Mononuclear cell (primary cell): ENCODE results near the gene CC2D1A. TPM values are rescaled to one million over a fixed set of nuclear protein-coding genes. Genes with fewer than 3 reads are reported as not detected.

Experiments
- H3K27me3 ChIP-seq: 2 replicates; pipeline ENCODE4 v1.6.0; 2011; ENCODE audit warnings: low read length, control low read depth; ENCODE audit not compliant: insufficient read depth
- H3K4me1 ChIP-seq: 2 replicates; pipeline ENCODE4 v1.5.1; 2011; ENCODE audit warnings: mild to moderate bottlenecking, low read length, control low read depth; ENCODE audit not compliant: insufficient read depth
- H3K4me3 ChIP-seq: 2 replicates; pipeline ENCODE4 v1.5.1; 2011; ENCODE audit warnings: mild to moderate bottlenecking, low read length, moderate library complexity
- H3K9me3 ChIP-seq: 2 replicates; pipeline ENCODE4 v1.5.1; 2011; ENCODE audit warnings: low read depth, mild to moderate bottlenecking, control low read depth, low read length
- total RNA-seq: library from RNA; depleted of rRNA; stranded (reverse); fragments of >200 nt; gene quantifications from one replicate; pipeline ENCODE4 v1.2.3, GENCODE V29; 2012

The CC2D1A gene
- total RNA-seq, 1 donor: 8.2 TPM

DNA sequence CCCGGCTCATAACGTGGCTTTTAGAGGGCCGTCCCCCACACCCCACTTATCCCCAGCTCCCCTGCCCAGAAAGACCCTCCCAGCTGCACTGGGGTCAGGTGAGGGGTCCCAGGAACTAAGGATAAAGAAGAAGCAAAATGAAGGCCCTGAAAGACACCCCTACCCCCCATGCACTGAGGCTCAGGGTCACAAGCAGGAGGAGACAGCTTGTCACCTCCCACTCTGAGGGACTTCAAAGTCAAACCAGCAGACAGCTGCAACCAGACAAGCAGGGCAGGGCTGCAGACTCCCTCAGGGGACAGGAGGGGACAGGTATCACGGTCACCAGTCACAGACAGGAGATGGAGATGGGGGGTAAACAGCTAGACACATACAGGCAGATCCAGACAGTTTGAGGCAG is 35.1 kb upstream of the CC2D1A start:
- Histone ChIP-seq H3K4me1 (peaks cover 13% of the 10 kb centered on the region), H3K9me3 (no peaks in the 10 kb centered on the region), H3K4me3 (no peak overlapping the region), H3K27me3 (peaks cover 14% of the 10 kb centered on the region)

DNA sequence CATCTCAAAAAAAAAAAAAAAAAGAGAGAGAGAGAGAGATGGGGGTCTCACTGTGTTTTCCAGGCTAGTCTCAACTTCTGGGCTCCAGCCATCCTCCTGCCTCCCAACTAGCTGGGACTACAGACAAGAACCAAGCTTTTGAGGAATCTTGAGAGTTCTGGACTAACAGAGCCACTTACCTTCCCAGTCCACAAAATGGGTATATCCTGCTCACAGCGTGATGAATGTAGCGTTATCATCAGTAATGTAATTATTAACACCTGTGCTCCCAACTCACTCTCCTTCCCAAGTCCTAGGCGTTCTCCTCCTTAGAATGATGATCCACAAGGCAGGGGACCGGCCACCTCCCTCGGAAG is 33.7 kb upstream of the CC2D1A start:
- peaks cover 3% of the 10 kb centered on the region for H3K27me3 ChIP-seq

DNA sequence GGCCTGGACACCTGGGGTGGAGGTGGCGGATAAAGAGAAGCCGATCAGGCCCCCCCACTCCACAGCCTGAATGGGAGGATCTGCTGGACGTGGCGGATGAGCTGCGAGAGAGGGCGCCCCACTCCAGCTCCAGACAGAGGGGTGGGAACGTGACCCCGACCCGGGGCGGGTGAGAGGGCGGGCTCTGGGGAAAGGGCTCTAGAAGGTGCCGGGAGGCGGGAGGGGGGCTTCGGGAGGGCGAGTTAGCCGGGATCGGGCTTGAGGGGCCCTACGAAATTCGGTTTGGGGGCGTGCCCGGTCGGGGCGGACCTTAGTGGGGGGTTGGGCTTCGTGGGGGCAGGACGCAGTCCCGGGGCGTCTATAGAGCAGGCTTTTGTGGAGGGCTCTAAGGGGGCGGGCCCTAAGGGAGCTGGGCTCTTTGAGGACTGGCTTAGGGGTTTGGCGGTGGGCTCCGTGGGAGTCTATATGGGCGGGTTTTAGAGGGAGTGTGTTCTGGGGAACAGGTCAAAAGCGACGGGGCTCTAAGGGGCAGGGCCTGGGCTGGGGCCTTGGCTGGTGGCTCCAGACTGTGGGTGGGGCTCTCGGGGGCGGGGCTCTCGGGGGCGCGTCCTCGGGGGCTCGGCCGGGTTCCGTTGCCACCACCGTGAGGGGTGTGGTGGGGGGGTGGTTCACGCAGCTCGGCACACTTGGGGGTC is 33.2 kb upstream of the CC2D1A start:
- H3K9me3 ChIP-seq: no peaks in the 10 kb centered on the region
- no peak overlapping the region for H3K4me3 ChIP-seq
- peaks cover 6% of the 10 kb centered on the region for H3K4me1 ChIP-seq
- peaks cover 2% of the 10 kb centered on the region for H3K27me3 ChIP-seq

More for the DNA sequence above, 33.7 kb upstream of the CC2D1A start:
- peaks cover 6% of the 10 kb centered on the region for H3K4me1 ChIP-seq
- no peaks in the 10 kb centered on the region for H3K9me3 ChIP-seq
- no peak overlapping the region for H3K4me3 ChIP-seq

- Histone ChIP-seq H3K4me1 (peaks cover 6% of the 10 kb centered on the region), H3K4me3 (no peak overlapping the region), H3K27me3 (peaks cover 2% of the 10 kb centered on the region), H3K9me3 (no peaks in the 10 kb centered on the region)
Observed at GRCh38 chr19:13873834-13874515, 32.0 kb upstream of the CC2D1A start.

DNA sequence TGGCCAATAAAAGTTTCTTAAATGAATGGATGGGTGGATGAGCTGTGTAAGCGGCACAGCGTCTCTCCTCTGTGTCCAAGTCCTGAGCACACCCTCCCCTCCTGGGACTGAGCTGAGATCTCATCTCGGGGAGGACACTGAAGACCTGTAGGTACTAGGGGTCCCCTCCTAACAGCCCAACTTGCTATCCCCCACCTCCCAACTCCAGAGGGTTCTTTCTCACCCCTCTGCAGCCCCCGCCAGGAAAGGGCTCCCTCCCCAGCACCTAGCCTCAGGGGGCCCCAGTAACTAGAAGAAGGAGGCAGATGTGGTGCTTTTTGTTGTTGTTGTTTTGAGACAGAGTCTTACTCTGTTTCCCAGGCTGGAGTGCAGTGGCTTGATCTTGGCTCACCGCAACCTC is 30.2 kb upstream of the CC2D1A start:
- Histone ChIP-seq H3K9me3 (no peaks in the 10 kb centered on the region), H3K4me1 (peaks cover 19% of the 10 kb centered on the region), H3K4me3 (no peak overlapping the region), H3K27me3 (peaks cover 2% of the 10 kb centered on the region)

DNA sequence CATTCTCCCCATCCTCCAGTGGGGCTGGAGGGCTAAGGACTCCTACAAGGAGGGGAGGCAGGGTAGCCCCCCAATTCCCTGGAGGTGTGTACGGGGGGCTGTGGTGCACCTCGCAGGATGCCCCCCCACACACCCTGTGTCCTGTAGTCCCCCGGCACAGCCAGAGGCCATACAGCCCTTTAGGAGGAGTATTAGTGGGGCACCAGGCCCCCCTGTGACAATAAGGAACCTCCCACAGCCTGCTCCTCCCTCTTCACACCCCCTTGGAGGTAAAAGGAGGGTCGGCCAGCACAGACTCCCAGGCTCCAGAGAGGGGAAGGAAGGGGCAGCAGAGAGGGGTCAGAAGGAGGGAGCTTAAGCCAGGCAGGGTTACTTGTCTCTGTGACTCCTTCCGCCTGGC is 29.2 kb upstream of the CC2D1A start, which contains the start of gene NANOS3:
NANOS3 (plus strand) TSS at position 301 of the 400 bp plus-strand sequence. CDS start 115 bp downstream, outside the sequence.
- no peaks in the 10 kb centered on the region for H3K9me3 ChIP-seq
- H3K4me3 ChIP-seq: no peak within 1 kb of the TSS
- peaks cover 30% of the 10 kb centered on the region for H3K4me1 ChIP-seq
- peaks cover 2% of the 10 kb centered on the region for H3K27me3 ChIP-seq

DNA sequence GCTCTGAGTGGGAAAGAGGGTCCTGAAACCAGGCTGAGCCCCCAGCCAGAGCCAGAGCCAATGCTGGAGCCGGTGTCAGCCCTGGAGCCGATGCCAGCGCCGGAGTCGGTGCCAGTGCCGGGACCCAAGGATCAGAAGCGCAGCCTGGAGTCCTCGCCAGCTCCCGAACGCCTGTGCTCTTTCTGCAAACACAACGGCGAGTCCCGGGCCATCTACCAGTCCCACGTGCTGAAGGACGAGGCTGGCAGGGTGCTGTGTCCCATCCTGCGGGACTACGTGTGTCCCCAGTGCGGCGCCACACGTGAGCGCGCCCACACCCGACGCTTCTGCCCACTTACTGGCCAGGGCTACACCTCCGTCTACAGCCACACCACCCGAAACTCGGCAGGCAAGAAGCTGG is 28.7 kb upstream of the CC2D1A start:
- no peak overlapping the region for H3K4me3 ChIP-seq
- H3K27me3 ChIP-seq: peaks cover 2% of the 10 kb centered on the region
- H3K9me3 ChIP-seq: no peaks in the 10 kb centered on the region
- H3K4me1 ChIP-seq: peaks cover 34% of the 10 kb centered on the region

- H3K4me3 ChIP-seq: no peak overlapping the region
Observed at GRCh38 chr19:13880059-13881043, 25.6 kb upstream of the CC2D1A start.

GRCh38 chr19:13881251-13881691 is 24.7 kb upstream of the CC2D1A start:
- H3K4me3 ChIP-seq: no peak overlapping the region
- no peaks in the 10 kb centered on the region for H3K9me3 ChIP-seq
- peaks cover 52% of the 10 kb centered on the region for H3K4me1 ChIP-seq

More at GRCh38 chr19:13880059-13881043, 25.6 kb upstream of the CC2D1A start:
- no peaks in the 10 kb centered on the region for H3K9me3 ChIP-seq
- H3K4me1 ChIP-seq: peaks cover 43% of the 10 kb centered on the region
- H3K27me3 ChIP-seq: no peaks in the 10 kb centered on the region

DNA sequence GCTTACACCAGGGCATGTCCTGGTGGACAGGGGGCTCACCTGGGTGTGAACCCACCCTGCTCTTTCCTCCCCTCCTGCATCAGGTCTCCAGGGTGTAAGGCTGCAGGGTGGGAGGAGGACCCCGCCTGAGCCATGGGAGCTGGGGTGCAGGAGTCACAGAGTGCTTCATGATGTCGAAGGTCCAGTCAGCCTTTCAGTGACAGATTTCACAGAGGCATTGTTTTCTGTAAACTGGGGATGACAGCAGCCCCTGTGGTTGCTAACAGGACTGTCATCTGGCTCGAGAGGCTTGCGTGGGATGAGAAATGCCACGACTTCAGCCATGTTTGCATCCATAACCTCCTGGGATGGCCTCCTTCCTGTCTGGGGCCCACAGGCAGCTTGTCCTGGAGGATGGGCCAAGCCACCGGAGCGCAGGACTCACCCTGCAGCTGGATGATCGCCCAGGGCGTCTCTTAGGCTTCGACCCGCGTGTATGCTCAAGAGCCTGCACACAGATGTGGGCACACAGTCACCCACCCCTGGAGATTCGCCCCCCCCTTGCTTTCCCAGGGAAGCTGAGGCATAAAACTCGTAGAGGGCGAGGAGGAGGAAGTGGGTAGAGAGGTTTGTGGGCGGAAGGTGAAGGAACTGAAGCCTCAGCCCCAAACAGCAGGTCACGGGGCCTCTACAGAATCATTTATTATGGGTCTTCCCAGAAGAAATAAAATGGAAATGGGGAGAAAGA is 24.1 kb upstream of the CC2D1A start:
- Histone ChIP-seq H3K27me3 (no peaks in the 10 kb centered on the region), H3K4me3 (no peak overlapping the region), H3K9me3 (no peaks in the 10 kb centered on the region), H3K4me1 (peaks cover 55% of the 10 kb centered on the region)

More at GRCh38 chr19:13881251-13881691, 24.7 kb upstream of the CC2D1A start:
- H3K27me3 ChIP-seq: no peaks in the 10 kb centered on the region

GRCh38 chr19:13882419-13882795 is 23.6 kb upstream of the CC2D1A start:
- H3K27me3 ChIP-seq: no peaks in the 10 kb centered on the region

GRCh38 chr19:13882836-13883235 is 23.2 kb upstream of the CC2D1A start:
- H3K4me3 ChIP-seq: no peak overlapping the region
- H3K4me1 ChIP-seq: peaks cover 55% of the 10 kb centered on the region

More at GRCh38 chr19:13882419-13882795, 23.6 kb upstream of the CC2D1A start:
- no peak overlapping the region for H3K4me3 ChIP-seq
- no peaks in the 10 kb centered on the region for H3K9me3 ChIP-seq
- H3K4me1 ChIP-seq: peaks cover 55% of the 10 kb centered on the region

DNA sequence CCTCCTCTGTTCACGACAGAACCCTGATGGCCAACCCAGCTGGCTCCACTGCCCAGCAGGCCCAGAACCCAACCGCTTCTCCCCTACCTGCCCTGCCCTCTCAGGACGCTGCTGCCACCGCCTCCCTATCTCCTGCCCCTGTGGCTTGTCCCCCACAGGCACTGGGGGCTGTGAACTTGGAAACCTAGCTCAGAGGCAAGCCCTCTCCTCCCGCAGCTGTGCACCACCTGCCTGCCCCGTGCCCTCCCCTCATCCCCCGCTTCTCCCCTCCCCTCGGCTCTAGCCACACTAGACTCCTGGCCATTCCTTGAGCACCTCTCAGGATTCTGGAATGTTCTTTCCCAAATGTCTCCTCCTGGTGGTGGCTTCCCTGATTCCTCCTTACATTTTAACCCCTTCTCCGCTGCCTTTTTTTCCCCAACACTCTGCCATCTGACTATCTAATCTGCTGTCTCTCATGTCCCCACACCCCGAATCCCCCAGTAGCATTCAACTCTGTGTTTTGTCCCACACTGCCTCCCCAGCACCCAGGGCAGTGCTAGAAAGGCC is 22.4 kb upstream of the CC2D1A start:
- no peaks in the 10 kb centered on the region for H3K27me3 ChIP-seq
- H3K9me3 ChIP-seq: no peaks in the 10 kb centered on the region
- peaks cover 55% of the 10 kb centered on the region for H3K4me1 ChIP-seq
- H3K4me3 ChIP-seq: no peak overlapping the region

More at GRCh38 chr19:13882836-13883235, 23.2 kb upstream of the CC2D1A start:
- no peaks in the 10 kb centered on the region for H3K27me3 ChIP-seq
- H3K9me3 ChIP-seq: no peaks in the 10 kb centered on the region
